Caco-2 (cell line): ENCODE measurements around the gene MCM8. TPM values are rescaled to one million over a fixed set of nuclear protein-coding genes. Genes with fewer than 3 reads are reported as not detected.
A peak's percentile ranks its signal among the peaks of the same experiment; 100 is the strongest.

Experiments
- BruUV-seq: library from RNA; stranded (reverse); fragments of 400-500 nt; replicated peaks from 2 replicates; lab custom pipeline; 2021; lab: Mats Ljungman, UMichigan
- CTCF ChIA-PET: fragments of 300-600 bp; sonication (Branson Sonifier 250); formaldehyde crosslinking; loops from one replicate; lab custom pipeline; 2022; ENCODE audit warnings: antibody characterized with exemption; lab: Charles Lee
- POLR2A ChIA-PET: fragments of 300-600 bp; sonication (Branson Sonifier 250); formaldehyde crosslinking; loops from one replicate; lab custom pipeline; 2022; ENCODE audit warnings: antibody characterized with exemption; lab: Charles Lee
- DNase-seq, 2 experiments: peaks; one replicate each; pipeline versions ENCODE4 v3.0.0 to v3.0.0-alpha.2; 2020 to 2022
- H3K27me3 ChIP-seq: replicated peaks from 2 replicates; pipeline ENCODE4 v1.6.0; 2011; ENCODE audit warnings: low read length; ENCODE audit not compliant: control insufficient read depth, insufficient read depth
- H3K36me3 ChIP-seq: 2 replicates; pipeline ENCODE4 v1.5.1; 2011; ENCODE audit warnings: low read length; ENCODE audit not compliant: control insufficient read depth, insufficient read depth
- H3K4me1 ChIP-seq: fragments of 250-450 bp; sonication (Bioruptor Pico); 2 replicates; pipeline ENCODE4 v1.5.1; 2020; ENCODE audit warnings: mild to moderate bottlenecking
- H3K4me3 ChIP-seq: 2 replicates; pipeline ENCODE4 v1.5.1; 2011; ENCODE audit warnings: low read depth, mild to moderate bottlenecking, control low read depth, low read length
- H3K9me3 ChIP-seq: fragments of 250-450 bp; sonication (Bioruptor Pico); 2 replicates; pipeline ENCODE4 v1.5.1; 2020; ENCODE audit warnings: mild to moderate bottlenecking, moderate library complexity
- H3K27ac Mint-ChIP-seq: one replicate; pipeline ENCODE4 v1.8.0; 2022; ENCODE audit warnings: mixed read lengths; ENCODE audit not compliant: unreplicated experiment
- H3K27me3 Mint-ChIP-seq: one replicate; pipeline ENCODE4 v1.8.0; 2022; ENCODE audit warnings: mixed read lengths; ENCODE audit not compliant: insufficient read depth, unreplicated experiment
- H3K36me3 Mint-ChIP-seq: one replicate; pipeline ENCODE4 v1.8.0; 2022; ENCODE audit warnings: mild to moderate bottlenecking, mixed read lengths; ENCODE audit not compliant: insufficient read depth, unreplicated experiment
- H3K4me1 Mint-ChIP-seq: one replicate; pipeline ENCODE4 v1.8.0; 2022; ENCODE audit warnings: low read depth, mixed read lengths; ENCODE audit not compliant: unreplicated experiment
- H3K4me3 Mint-ChIP-seq: one replicate; pipeline ENCODE4 v1.8.0; 2022; ENCODE audit warnings: mild to moderate bottlenecking, moderate library complexity, mixed read lengths; ENCODE audit not compliant: unreplicated experiment
- H3K9me3 Mint-ChIP-seq: one replicate; pipeline ENCODE4 v1.8.0; 2022; ENCODE audit warnings: mixed read lengths; ENCODE audit not compliant: unreplicated experiment
- intact Hi-C: fragments of 100-400 bp; cut with micrococcal nuclease; formaldehyde crosslinking; loops from one replicate; pipeline ENCODE4 v1.10.0; 2022; ENCODE audit not compliant: unreplicated experiment
- total RNA-seq: library from RNA; stranded (reverse); gene quantifications from 2 replicates; pipeline ENCODE4 v1.2.3, GENCODE V29; 2022
- TF ChIP-seq, protein P1 (sequence below), 2 experiments: fragments of 200-600 bp in 1 of 2; IDR thresholded peaks; 1 replicate in 1 of 2; 2 replicates in 1 of 2; pipeline versions ENCODE4 v1.5.1 to v1.8.0; 2011 to 2022; ENCODE audit warnings: antibody characterized with exemption in 1 of 2, control low read depth in 1 of 2, inconsistent platforms in 1 of 2, low read depth in 1 of 2, low read length in 1 of 2, mild to moderate bottlenecking in 1 of 2, moderate library complexity in 1 of 2; ENCODE audit not compliant: insufficient read depth in 1 of 2, severe bottlenecking in 1 of 2, unreplicated experiment in 1 of 2

MCM8 gene
- total RNA-seq, 1 experiment from 2014 or later: 38.4 TPM

DNA sequence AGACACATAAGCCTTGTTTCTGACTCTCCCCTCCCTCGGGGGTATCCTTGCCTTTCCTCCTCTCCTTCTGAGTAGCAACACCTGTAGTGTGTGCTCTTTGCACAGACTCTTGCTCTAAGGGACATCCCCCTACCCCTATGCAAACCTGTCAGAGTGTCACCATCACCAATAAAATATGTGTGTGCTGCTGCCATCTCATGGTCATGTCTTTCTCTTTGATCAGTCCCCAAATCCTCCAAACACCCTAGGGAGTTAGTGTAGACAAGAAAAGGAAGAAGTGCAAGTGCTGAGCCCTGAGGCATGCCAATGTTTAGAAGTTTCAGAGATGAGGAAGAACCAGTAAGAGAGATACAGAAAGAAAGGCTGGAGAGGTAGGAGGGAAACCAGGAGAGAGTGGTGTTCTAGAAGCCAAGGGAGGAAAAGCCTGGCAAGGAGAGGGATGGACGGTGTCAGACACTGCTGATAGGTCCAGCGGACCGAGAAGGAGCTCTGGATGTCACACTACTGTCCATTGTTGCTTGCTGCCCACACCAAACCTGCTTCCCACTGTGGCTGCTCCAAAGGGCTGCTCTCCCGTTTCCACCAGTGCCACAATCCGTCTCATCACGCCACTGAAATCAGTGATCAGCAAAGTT is 16.5 kb upstream of the MCM8 start:
- no peaks in the 10 kb centered on the region for H3K36me3 ChIP-seq
- TF ChIP-seq, protein P1, sequence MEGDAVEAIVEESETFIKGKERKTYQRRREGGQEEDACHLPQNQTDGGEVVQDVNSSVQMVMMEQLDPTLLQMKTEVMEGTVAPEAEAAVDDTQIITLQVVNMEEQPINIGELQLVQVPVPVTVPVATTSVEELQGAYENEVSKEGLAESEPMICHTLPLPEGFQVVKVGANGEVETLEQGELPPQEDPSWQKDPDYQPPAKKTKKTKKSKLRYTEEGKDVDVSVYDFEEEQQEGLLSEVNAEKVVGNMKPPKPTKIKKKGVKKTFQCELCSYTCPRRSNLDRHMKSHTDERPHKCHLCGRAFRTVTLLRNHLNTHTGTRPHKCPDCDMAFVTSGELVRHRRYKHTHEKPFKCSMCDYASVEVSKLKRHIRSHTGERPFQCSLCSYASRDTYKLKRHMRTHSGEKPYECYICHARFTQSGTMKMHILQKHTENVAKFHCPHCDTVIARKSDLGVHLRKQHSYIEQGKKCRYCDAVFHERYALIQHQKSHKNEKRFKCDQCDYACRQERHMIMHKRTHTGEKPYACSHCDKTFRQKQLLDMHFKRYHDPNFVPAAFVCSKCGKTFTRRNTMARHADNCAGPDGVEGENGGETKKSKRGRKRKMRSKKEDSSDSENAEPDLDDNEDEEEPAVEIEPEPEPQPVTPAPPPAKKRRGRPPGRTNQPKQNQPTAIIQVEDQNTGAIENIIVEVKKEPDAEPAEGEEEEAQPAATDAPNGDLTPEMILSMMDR (IDR thresholded peaks at IDR 0.05; ENCODE audit: insufficient read depth in 1 of 2, low read depth in 1 of 2, low read length in 1 of 2, severe bottlenecking in 1 of 2, unreplicated experiment in 1 of 2): peak; percentile 31 to 51
- no peak overlapping the region for H3K4me3 ChIP-seq
- H3K4me1 Mint-ChIP-seq: peaks cover 7% of the 10 kb centered on the region
- ChIA-PET CTCF (interaction anchor here (0.5 to 5.8 kb wide), 4 partner anchors 20 to 405 kb away, joined by 3 to 32 read pairs (median 4); no protein-coding TSS in a partner anchor), POLR2A (no interaction called here)
- H3K36me3 Mint-ChIP-seq: no peaks in the 10 kb centered on the region
- no peaks in the 10 kb centered on the region for H3K27me3 Mint-ChIP-seq
- intact Hi-C loops: loop anchor here (1.0 to 5.0 kb wide), 3 partner anchors 127 to 405 kb away; no protein-coding TSS in a partner anchor
- no peak overlapping the region for H3K27ac Mint-ChIP-seq
- no peaks in the 10 kb centered on the region for H3K4me1 ChIP-seq
- no TSS peak for BruUV-seq
- no peaks in the 10 kb centered on the region for H3K9me3 ChIP-seq
- peak in 1 of 2 experiments; percentile 60 for DNase-seq
- no peaks in the 10 kb centered on the region for H3K27me3 ChIP-seq
- no peak overlapping the region for H3K4me3 Mint-ChIP-seq
- no peaks in the 10 kb centered on the region for H3K9me3 Mint-ChIP-seq

DNA sequence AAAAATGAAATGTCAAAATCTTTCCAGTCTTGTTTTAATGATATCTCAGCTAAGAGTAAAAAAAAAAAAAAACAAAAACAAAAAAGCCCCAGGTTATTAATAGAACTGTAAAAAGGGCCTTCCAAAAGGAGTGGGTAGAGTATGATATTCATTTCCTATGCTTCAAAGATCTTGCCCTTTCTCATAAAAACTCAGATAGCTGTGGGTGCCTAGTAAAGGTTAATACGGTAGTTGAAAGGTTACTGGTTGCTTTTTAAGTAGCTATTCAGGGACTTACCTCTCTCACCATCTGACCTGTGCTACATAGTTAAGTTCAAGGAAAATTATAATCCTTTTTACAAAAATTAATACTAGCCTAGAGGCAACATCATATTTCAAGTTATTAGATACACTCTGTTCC is 15.1 kb upstream of the MCM8 start:
- no TSS peak for BruUV-seq
- Mint-ChIP-seq H3K4me3 (no peak overlapping the region), H3K9me3 (no peaks in the 10 kb centered on the region), H3K4me1 (peaks cover 7% of the 10 kb centered on the region), H3K36me3 (peaks cover 6% of the 10 kb centered on the region), H3K27me3 (no peaks in the 10 kb centered on the region), H3K27ac (no peak overlapping the region)
- TF ChIP-seq, protein P1 (IDR thresholded peaks at IDR 0.05; ENCODE audit: insufficient read depth in 1 of 2, low read depth in 1 of 2, low read length in 1 of 2, severe bottlenecking in 1 of 2, unreplicated experiment in 1 of 2): no peak
- no peak for DNase-seq
- Histone ChIP-seq H3K9me3 (no peaks in the 10 kb centered on the region), H3K27me3 (no peaks in the 10 kb centered on the region), H3K4me1 (no peaks in the 10 kb centered on the region), H3K4me3 (no peak overlapping the region), H3K36me3 (peaks cover 2% of the 10 kb centered on the region; the same call in 1 of the 2 replicates)
- ChIA-PET POLR2A (no interaction called here), CTCF (interaction anchor here (5.8 kb wide), 1 partner anchor 406 kb away, joined by 32 read pairs; no protein-coding TSS in a partner anchor)
- intact Hi-C loops: no loop called here

DNA sequence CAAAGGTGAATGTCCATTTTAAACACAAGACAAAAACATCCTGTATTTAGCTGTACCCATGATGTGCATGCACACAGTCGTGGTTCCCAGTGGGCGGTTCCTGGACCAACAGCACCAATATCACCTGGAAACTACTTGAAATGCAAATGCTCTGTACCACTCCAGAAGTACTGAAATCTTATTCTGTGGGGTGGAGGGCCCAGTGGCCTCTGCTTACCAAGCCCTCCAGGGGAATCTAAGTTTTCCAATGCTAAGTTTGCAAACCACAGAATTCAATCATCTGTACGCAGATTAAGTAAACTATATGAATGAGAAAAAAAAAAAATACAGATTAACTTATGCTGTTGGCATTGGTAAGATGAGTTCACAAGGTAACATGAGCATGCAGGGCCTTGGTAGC is 14.2 kb upstream of the MCM8 start:
- no peaks in the 10 kb centered on the region for H3K27me3 ChIP-seq
- H3K9me3 Mint-ChIP-seq: no peaks in the 10 kb centered on the region
- intact Hi-C loops: no loop called here
- H3K27me3 Mint-ChIP-seq: no peaks in the 10 kb centered on the region
- no peaks in the 10 kb centered on the region for H3K9me3 ChIP-seq
- H3K4me3 ChIP-seq: no peak overlapping the region
- ChIA-PET CTCF (interaction anchor here (0.9 to 5.8 kb wide), 2 partner anchors 111 to 407 kb away, joined by 3 to 32 read pairs; no protein-coding TSS in a partner anchor), POLR2A (no interaction called here)
- peaks cover 6% of the 10 kb centered on the region for H3K36me3 Mint-ChIP-seq
- no TSS peak for BruUV-seq
- H3K4me1 Mint-ChIP-seq: peaks cover 7% of the 10 kb centered on the region
- H3K27ac Mint-ChIP-seq: no peak overlapping the region
- H3K4me1 ChIP-seq: no peaks in the 10 kb centered on the region
- peaks cover 2% of the 10 kb centered on the region; the same call in 1 of the 2 replicates for H3K36me3 ChIP-seq
- no peak overlapping the region for H3K4me3 Mint-ChIP-seq
- no peak for DNase-seq
- TF ChIP-seq, protein P1 (IDR thresholded peaks at IDR 0.05; ENCODE audit: insufficient read depth in 1 of 2, low read depth in 1 of 2, low read length in 1 of 2, severe bottlenecking in 1 of 2, unreplicated experiment in 1 of 2): no peak
